GM12892 (cell line): ENCODE data around the gene WBP2NL.

Experiments used
- POLR2A ChIP-seq: IDR thresholded peaks from 2 replicates; pipeline ENCODE4 v1.6.1; 2011; ENCODE audit warnings: low read depth, low read length, control low read depth
- POLR2AphosphoS5 ChIP-seq: IDR thresholded peaks from 2 replicates; pipeline ENCODE4 v1.6.1; 2011; ENCODE audit warnings: low read depth, low read length, control low read depth

- TF ChIP-seq POLR2A (no peak), POLR2AphosphoS5 (no peak)
Measured at GRCh38 chr22:42060489-42060888, 61.9 kb downstream of the WBP2NL start.
